ENCODE results near the gene MYOG. TPM values are rescaled to one million over a fixed set of nuclear protein-coding genes. Genes with fewer than 3 reads are reported as not detected.

Gene MYOG
- total RNA-seq, 1 experiment from 2014 or later: not detected

- H3K27me3 ChIP-seq: no peaks in the 10 kb centered on the region
- DNase-seq: no peak
- 0 out of 2 replicates have a peak, but pooled peaks cover 2% of the 10 kb centered on the region for H3K36me3 ChIP-seq
- H3K4me3 ChIP-seq: no peak overlapping the region
- no peaks in the 10 kb centered on the region for H3K9me3 ChIP-seq
Measured at GRCh38 chr1:203036135-203036534, 49.7 kb downstream of the MYOG start.

- Histone ChIP-seq H3K27me3 (no peaks in the 10 kb centered on the region), H3K4me3 (no peak overlapping the region), H3K9me3 (no peaks in the 10 kb centered on the region), H3K36me3 (0 out of 2 replicates have a peak, but pooled peaks cover 2% of the 10 kb centered on the region)
- DNase-seq: no peak
Measured at GRCh38 chr1:203035111-203036000, 50.5 kb downstream of the MYOG start.

DNA sequence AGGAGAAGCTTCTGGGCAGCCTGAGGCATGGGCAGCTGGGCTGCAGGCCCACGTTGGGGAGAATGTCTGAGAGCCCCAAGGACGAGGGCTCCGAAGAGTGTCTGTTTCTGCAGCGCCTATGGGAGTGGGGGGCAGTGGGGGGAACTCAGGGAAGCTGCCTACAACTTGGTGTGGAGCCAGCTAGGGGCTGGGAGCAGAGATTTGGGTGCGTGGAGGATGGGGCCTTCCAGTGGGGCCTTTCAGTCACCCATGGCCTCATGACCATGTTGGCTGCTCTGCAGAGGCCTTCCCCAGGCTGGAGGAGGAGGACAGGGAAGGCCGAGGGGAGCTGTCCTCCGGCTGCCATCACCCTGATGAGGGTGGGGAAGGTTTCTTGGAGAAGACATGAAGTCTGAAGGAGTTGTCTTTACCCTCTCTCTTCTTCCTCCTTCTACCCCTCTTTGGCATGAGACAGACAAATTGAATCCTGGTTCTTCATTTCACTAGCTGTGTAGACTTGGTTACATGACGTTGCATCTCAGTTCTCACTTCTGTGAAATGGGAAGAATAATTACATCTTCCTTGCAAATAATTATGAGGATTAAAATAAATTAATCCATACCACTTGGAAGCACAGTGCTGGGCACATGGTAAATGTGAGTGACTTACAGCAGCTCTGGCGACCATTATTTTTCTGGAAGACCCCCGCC lies 51.2 kb downstream of the MYOG start:
- Histone ChIP-seq H3K4me3 (no peak overlapping the region), H3K27me3 (no peaks in the 10 kb centered on the region), H3K36me3 (0 out of 2 replicates have a peak, but pooled peaks cover under 1% of the 10 kb centered on the region), H3K9me3 (no peaks in the 10 kb centered on the region)
- no peak for DNase-seq

GRCh38 chr1:203033917-203034316 lies 51.9 kb downstream of the MYOG start:
- Histone ChIP-seq H3K9me3 (no peaks in the 10 kb centered on the region), H3K27me3 (no peaks in the 10 kb centered on the region), H3K4me3 (no peak overlapping the region), H3K36me3 (no peaks in the 10 kb centered on the region)
- no peak for DNase-seq

DNA sequence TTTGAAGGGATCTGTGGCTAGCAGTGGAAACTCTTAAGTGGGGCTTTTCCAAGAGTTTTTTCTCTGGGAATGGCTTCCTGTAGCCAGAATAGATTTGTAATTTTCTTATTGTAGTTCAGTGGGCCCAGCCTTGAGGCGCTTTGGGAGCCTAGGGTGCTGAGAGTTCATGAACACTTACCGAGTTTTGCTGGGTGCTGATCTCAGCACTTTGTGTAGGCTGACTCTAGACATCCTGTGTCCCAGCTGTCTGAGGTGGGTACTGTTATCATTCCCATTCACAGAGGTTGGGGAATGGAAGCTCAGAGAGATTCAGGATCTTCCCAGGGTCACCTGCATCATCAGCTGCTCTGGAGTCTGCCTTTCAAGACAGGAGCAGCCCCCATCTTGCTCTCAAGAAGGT lies 52.5 kb downstream of the MYOG start:
- Histone ChIP-seq H3K27me3 (no peaks in the 10 kb centered on the region), H3K4me3 (no peak overlapping the region), H3K9me3 (no peaks in the 10 kb centered on the region), H3K36me3 (no peaks in the 10 kb centered on the region)
- DNase-seq: no peak

Other genes starting within 250 kb of the MYOG start
- 7.0 and 13.1 TPM in 2 replicates for gene RABIF, start 196.9 kb downstream of the MYOG start, total RNA-seq (2014; rRNA removed; shearing (Covaris generic); ENCODE audit: low replicate concordance)
- gene KLHL12, start 158.8 kb downstream of the MYOG start, total RNA-seq (2014; rRNA removed; shearing (Covaris generic); ENCODE audit: low replicate concordance): 20.0 and 25.2 TPM in 2 replicates
- 105 and 108 TPM in 2 replicates for gene ADIPOR1, start 127.7 kb downstream of the MYOG start, total RNA-seq (2014; rRNA removed; shearing (Covaris generic); ENCODE audit: low replicate concordance)
- 25.9 and 27.4 TPM in 2 replicates for gene CYB5R1, start 118.8 kb downstream of the MYOG start, total RNA-seq (2014; rRNA removed; shearing (Covaris generic); ENCODE audit: low replicate concordance)
- 123 and 153 TPM in 2 replicates for gene TMEM183A, start 78.6 kb downstream of the MYOG start, total RNA-seq (2014; rRNA removed; shearing (Covaris generic); ENCODE audit: low replicate concordance)
- gene PPFIA4, start 59.5 kb downstream of the MYOG start, total RNA-seq (2014; rRNA removed; shearing (Covaris generic); ENCODE audit: low replicate concordance): 0.39 and 1.2 TPM in 2 replicates
- 0.94 and 1.5 TPM in 2 replicates for gene ADORA1, start 41.7 kb upstream of the MYOG start, total RNA-seq (2014; rRNA removed; shearing (Covaris generic); ENCODE audit: low replicate concordance)
- not detected in 2 replicates for gene MYBPH, start 89.8 kb upstream of the MYOG start, total RNA-seq (2014; rRNA removed; shearing (Covaris generic); ENCODE audit: low replicate concordance)
- gene CHI3L1, start 100.7 kb upstream of the MYOG start, total RNA-seq (2014; rRNA removed; shearing (Covaris generic); ENCODE audit: low replicate concordance): 3.5 and 4.8 TPM in 2 replicates
- gene CHIT1, start 143.7 kb upstream of the MYOG start, total RNA-seq (2014; rRNA removed; shearing (Covaris generic); ENCODE audit: low replicate concordance): not detected in 2 replicates
- gene BTG2, start 219.5 kb upstream of the MYOG start, total RNA-seq (2014; rRNA removed; shearing (Covaris generic); ENCODE audit: low replicate concordance): 0.10 and 2.0 TPM in 2 replicates

Data from MG63 (cell line).